RPMI7951 (cell line): Measurements from ENCODE around the gene MTMR11. TPM values are rescaled to one million over a fixed set of nuclear protein-coding genes. Genes with fewer than 3 reads are reported as not detected.

Source experiments
- DNase-seq: peaks from one replicate; pipeline ENCODE4 v3.0.0-alpha.2; 2012; ENCODE audit warnings: low read depth
- total RNA-seq: library from RNA; depleted of rRNA; stranded (reverse); fragments of >200 nt; shearing (Covaris generic); gene quantifications from 2 replicates; pipeline ENCODE4 v1.2.3, GENCODE V29; 2014

The MTMR11 gene
- total RNA-seq, 1 experiment from 2014 or later = 6.1 TPM

DNA sequence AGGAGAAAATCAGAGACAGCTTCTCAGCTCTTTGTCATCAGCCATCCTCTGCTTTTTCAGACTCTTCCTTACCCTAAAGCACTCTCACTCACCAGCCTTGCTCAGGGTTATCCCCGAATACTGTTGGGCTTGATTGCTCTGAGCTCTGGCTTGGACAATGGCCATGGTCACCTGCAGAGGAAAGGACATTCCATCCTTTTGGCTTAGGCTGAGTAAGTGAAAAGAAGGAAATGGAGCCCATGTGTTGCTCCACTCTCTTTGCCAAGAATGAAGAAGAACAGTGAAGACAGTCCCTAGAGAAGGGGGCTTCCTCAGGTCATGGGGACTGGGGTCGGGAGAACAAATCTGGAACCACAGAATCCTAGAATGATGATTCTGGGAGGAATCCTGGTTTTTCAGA is 2.3 kb downstream of the MTMR11 start:
- no peak for DNase-seq

DNA sequence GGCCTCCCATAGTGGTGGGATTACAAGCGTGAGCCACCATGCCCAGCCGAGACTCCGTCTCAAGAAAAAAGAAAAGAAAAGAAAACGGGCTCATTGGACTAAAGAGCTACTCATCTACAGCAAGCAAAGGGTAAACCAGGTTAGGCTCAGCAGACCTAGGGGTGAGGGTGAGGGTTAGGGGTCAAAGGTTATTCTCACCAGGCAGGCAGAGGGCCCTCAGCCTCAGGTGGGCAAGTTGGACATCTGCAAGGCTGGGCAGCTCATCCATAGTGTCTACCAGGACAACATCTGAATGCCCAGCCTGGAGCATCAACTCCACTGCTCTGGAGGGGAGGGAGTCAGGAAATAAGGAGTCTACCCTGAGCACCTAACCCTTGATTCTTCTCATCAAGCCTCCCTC is 3.5 kb downstream of the MTMR11 start:
- no peak for DNase-seq

DNA sequence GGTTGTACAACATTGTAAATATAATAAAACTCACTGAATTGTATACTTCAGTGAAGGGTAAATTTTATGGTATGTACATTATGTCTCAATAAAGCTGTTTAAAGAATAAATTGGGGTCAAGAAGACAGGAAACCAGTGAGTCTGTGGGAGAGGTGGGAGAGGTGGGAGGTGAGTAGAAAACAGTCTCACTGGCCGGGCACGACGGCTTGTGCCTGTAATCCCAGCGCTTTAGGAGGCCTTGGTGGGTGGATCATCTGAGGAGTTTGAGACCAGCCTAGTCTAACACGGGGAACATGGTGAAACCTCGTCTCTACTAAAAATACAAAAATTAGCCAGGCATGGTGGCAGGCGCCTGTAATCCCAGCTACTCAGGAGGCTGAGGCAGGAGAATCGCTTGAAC is 4.2 kb downstream of the MTMR11 start:
- DNase-seq = no peak

DNA sequence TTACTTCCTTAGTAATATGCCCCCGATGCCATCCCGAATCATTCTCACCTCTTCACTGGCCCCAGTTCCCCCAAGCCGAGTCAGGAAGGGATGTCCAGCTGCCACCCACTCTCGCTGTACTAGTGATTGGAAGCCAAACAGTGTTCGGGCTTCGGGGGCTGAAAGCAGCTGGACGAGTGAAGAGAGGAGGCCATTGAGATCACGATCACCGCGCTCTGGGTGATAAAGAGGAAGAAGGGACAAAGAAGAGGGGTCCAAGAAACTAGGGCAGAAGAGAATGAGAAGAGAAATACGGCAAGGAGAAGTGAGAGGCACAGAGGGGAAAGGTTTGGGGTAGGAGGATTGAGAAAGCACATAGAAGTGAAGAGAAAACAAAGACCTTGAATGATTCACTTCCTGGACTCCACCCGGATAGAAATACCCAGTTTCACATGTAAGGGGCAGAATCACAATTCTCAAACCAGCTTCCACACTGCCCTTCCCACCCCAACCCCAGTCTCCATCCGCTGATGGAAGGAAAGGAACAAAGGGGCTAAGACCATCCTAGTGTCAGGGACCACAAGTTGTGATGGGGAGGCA is 5.4 kb downstream of the MTMR11 start:
- no peak for DNase-seq

DNA sequence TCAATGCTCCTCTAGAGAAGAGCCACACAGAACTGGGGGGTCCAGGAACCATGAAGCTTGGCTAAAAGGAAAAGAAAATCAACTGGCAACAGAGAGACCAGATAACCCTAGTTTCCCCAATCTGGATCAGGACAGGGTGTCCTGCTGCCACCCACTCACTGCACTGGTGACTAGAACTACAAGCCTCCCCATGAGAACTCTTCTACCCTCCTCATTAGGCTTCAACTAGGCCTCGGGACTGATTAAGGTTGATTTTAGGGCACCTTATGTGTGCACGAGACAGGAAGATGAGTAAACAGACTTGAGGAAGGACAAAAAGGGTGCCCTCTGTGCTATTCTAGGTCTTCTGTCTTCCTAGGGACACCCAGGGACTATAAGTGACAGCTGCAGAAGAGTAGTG is 6.8 kb downstream of the MTMR11 start:
- no peak for DNase-seq

DNA sequence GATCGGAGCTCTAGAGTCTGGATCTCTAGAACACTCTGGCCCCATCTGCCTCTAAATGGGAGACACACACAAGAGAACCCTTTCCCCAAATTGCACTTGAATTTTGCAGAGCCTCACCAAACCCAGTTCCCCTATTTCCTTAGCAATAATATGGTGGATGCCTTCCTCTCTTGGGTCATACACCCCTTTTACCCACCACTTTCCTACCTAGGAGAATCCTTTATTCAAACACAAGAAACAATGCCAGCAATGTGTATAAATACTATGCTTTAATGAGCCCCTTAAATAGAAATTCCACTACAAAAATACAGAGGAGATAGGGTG is 8.3 kb downstream of the MTMR11 start:
- DNase-seq = no peak

DNA sequence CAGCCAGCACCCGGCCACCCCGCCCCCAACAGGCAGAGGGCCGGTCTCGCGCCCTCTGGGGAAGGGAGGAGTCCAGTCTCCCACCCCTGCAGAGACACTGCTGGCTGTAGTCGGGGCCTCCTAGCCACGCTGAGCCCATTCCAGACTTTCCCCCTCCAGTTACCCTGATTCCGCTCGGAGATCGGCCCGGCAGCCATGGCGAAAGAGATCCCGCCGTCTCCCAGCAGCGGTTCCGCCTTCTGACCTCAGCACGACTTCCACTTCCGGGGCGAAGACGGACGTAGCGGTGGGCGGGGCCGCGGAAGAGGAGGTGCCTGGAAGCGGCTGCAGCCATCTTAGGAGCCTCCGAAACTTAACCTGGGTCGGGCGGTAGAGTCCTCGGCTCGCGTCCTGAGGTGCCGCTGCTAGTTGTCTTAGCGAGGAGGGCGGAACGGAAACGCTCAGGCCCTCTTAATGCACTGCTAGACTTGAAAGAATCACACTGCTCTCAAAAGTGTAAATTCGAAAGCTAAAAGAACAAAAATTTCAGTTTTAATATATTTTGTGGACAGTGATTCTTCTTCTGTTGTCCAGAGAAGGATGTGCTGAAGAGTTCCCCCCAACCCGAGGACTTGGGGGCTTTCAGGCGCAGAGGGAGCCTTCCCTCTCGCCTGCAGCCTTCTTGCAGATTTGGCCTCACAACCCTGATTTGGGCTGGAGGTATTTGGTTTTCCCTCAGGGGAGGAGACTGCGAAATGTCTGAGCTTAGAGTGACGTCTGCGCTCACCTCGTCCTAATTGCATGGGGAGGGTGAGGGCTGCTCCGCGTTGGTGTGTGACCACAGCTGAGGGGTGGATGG is 8.9 kb downstream of the MTMR11 start, which contains the start of gene SF3B4:
SF3B4 (minus strand) TSS at position 241 of the 838 bp plus-strand sequence; CDS start at position 197, 44 bp downstream.
- DNase-seq = peak; percentile 89

DNA sequence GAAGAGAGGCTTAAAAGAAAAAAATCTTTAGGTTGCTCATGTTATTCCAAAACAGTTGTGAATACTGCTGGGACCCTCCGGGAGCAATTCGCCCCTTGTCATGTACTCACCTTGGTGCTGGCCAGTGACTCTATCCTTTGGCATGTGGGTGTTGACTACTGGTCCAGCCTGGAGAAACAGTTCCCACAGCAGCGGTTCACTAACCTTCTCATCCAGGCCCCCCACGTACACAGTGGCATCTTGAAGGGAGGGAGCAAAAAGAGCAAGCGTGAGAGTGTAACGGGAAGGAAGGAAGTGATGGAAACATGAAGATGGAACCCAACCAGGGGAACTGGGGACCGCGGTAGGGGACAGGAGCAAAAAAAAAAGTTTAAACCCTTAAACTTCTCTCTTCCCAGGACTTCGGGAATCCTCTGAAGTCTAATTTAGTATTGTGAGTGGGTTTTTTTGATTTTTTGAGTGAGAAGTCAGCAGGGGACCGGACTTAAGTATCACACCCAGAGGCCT is 9.6 kb downstream of the MTMR11 start:
- DNase-seq = no peak

DNA sequence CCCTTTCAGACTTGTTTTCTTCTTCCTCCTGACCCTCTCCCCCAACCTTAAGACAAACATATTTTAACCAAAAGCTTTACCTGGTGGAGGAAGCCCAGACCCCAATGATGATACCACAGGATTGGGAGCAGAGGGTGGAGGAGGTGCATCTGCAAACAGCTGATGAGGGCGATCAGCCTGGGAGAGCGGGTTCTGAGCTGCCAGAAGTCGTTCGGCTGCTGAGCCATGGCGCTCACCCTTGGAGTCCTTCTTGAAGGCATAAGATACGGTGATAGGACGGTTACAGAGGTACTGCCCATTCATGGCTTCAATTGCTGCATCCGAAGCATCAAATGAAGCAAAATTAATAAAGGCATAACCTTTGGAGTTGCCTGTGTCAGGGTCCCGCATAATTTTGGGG is 10.4 kb downstream of the MTMR11 start:
- no peak for DNase-seq

DNA sequence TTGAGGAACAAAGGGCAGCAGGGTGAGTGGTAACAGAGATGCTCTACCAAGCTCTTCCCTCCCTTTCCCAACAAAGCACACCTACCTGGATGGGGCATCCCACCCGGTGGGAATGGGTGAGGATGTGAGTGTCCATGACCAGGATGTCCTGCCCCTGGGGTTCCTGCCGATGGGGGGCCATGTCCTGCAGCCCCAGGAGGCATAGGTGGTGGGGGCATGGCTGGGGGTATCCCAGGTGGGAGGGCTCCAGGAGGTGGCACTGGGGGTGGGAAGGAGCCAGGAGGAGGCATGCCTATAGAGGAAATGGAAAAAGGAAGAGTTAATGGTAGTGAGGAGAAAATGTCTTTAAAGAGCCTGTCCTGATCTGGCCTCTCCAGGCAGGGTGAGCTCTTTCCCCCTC is 10.9 kb downstream of the MTMR11 start:
- no peak for DNase-seq

DNA sequence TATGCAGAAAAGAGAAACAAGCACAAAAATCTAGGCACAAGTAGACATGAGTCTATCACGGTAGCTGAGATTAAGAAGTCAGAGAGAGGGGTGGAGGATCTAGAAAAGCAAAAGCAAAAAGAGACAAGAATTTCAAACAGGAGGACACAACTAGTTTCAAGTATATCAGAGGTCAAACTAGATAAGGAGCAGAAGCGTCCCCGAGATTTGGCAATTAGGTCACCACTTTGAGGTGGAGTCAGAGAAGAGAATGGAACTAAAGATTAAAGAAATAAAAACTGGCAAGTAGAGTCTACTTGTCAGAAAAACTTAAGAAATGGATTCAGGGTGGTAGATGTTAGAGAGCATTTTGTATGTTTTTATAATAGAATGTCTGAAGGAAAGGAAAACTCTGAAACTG is 11.3 kb downstream of the MTMR11 start:
- no peak for DNase-seq

DNA sequence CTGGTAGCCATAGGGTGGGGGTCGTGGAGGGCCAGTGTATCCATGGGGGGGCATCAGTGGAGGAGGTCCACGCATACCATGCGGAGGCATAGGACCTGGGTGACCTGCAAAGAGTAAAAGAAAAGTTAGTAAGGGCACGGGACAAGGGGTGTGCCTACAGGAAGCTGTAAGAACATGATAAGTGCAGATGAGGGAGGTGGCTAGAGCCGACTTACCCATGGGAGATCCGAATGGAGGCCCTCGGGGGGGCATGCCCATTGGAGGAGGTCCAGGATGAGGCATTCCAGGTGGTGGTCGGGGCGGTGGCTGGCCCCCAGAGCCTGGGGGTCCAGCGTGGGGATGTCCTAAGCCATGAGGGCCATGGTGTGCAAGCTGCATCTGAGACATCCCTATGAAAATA is 13.1 kb downstream of the MTMR11 start:
- DNase-seq = no peak

DNA sequence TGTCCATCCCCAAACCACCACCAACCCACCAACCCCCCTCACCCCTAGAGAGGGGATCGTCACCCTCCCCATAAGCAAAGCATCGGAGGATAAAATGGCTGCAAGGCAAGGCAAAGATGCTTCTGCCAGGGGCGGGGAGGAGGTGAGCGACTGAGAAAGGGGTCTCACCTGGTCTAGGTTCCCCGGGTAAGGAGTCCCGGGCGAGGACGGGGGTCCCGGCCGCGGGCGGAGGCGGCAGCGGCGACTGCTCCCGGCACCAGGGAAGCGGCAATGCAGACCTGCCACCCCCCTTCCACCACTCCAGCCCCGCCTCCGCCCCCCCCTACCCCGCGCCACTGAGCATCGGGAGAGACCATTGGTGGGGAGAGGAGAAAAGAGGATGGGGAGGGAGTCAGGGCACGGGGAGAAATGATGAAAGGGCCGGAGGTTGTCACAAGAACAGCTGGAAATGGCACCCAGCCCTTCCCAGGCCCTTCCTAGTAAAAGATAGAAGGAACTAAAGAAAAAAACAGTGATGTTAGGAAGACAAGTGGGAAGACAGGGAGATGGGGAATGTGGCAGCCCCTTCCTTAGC is 19.0 kb downstream of the MTMR11 start, which contains the start of gene SV2A:
SV2A (minus strand) TSS at position 274 of the 574 bp plus-strand sequence. CDS start 4,004 bp downstream, outside the sequence.
- peak; percentile 74 for DNase-seq

DNA sequence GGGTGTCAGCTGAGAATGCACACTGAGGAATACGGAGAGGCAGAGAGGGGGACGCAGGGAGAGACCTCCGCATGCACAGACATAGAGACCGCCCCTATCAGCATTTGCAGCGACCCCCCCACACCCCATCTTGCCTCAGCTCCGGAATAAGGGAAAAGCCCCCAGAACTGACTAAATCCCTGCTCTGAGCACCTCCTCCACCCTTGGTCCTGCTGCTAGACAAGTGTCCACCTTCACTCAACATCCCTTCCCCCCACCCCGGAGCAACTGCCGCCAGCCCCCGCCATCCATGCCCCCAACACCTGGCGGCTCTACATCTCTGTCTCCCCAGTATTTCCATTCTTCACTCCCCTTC is 19.8 kb downstream of the MTMR11 start:
- no peak for DNase-seq

DNA sequence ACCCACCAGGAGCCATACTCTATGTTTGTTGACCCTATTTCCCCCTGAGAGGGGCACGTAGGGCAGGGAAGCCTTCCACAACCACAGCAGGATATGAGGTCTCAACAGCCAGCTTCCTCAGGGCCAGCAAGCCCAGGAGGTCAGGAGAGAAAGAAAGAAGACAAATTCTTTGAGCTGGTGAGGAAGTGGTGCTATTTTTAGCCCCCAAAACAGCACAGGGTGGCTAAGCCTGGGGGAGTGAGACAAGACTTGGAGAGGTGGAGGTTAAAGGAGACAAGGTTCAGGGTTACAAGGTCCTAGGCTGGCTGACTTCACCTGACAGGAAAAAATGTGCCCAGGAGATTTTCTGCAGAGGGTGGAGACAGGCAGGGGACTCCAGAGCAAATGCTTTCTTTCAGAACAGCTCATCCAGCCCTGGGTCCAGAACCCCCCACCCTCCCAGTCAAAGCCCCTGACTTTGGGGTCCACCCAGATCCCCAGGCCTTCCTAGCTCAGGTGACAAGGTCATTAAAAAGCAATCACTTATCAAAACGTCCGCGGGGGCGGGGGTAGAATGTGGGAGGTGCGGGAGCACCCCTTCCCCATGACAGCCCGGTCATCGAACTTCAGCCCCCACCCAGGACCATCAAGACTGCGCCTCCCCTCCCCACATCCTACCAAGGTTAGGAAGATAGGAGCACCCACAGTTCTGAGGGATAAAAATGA is 20.3 kb downstream of the MTMR11 start:
- DNase-seq = no peak

DNA sequence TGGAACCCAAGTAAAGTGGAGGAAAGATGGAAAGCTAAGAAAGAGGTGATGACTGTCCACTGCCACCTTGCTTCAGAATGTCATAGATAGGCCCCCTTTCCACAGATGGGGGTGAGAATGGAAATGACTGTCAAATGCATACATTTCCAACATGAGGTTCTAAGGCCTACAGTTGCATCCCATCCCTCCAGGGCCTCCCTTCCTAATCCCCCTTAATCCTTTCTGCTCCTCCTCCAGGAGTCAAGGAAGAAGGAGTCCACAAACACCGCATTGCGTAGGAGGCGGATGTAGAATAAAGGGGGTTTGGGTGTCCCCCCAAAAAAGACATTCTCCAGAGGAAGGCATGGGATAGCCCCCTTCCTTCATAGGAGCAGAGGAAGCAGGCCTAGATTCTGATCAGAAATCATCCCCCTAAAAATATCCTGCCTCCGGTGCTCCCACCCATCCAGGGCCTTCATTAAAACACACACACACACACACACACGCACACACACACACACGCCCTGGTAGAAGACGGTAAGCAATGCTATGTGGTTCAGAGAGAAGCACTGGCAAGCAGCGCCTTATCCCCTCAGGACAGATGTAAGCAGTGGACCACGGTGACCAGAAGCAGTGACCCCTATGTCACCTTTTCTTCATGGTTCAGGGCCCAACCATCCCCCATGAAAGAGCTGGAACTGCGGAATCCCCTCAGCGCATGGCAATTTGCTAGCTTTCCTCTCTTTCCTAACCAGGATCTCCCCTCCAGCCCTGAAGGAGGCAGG is 21.1 kb downstream of the MTMR11 start:
- DNase-seq = peak; percentile 15

DNA sequence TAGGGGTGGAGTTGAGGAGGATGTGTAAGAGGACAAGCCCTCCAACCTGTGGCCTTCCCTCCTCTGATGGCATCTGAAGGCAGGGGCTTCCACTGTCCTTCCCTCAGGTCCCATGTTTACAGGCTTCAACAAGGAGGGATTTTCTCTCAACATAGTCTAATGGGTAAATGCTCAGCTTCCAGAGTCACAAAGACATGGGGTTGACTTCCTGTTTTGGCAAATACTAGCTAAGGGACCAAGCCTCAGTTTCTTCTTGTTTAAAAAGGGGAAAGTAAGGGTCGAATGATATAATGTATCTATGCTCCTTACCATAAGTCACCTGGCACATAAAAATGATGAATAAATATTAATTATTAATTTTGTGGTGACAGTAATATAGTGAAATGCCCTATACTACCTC is 22.1 kb downstream of the MTMR11 start:
- DNase-seq = no peak

DNA sequence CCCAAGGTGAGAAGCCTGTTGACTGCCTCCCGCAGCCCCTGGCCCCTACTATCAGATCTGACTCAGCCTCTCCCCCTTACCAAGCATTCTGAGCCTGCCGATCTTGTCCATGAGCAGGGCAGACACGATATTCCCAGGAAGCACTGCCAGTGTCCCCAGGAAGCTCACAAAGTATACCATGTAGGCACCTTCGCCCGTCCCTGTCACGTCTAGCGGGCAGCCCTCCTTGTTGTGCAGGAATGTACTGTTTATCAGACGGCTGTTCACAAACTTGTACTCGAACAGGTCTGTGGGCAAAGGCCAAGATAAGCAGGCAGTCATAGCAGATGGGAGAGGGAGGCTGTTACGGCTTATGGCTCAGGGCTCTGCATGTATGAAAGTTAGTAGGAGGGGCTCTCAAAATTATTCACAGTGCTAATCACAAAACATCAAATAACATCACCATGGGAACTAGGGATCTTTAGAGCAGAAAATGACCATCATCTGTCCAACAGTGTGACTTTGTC is 30.1 kb downstream of the MTMR11 start:
- DNase-seq = no peak

DNA sequence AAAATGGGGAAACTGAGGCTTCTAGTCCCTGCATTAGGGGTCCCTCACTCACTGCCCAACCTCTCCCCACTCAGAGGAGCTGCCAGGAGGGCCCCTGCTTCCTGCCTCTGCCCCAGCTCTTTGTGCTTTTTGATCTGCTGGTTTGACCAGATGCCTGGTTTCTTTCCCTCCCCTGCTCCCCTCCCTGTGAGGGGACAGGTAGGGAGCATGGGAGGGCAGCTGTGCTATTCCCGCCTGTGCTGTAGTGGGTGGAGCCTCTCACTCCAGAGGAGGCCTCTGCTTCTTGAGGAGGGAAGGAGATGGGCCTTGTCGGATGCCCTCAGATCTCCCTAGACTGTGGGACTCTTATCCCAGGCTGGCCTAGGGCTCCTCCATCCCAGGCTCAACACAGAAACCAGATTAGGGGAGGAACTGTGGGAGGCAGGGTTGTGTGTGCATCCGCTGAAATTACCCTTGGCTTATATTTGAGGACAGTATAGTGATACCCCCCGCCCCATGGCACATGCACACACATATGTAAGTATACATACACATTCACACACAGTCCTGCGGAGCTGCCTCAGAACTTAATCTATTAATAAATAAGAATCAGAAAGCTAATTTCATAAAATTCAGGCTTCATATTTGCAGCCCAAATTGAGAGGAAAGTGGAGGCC is 32.7 kb downstream of the MTMR11 start:
- DNase-seq = no peak

DNA sequence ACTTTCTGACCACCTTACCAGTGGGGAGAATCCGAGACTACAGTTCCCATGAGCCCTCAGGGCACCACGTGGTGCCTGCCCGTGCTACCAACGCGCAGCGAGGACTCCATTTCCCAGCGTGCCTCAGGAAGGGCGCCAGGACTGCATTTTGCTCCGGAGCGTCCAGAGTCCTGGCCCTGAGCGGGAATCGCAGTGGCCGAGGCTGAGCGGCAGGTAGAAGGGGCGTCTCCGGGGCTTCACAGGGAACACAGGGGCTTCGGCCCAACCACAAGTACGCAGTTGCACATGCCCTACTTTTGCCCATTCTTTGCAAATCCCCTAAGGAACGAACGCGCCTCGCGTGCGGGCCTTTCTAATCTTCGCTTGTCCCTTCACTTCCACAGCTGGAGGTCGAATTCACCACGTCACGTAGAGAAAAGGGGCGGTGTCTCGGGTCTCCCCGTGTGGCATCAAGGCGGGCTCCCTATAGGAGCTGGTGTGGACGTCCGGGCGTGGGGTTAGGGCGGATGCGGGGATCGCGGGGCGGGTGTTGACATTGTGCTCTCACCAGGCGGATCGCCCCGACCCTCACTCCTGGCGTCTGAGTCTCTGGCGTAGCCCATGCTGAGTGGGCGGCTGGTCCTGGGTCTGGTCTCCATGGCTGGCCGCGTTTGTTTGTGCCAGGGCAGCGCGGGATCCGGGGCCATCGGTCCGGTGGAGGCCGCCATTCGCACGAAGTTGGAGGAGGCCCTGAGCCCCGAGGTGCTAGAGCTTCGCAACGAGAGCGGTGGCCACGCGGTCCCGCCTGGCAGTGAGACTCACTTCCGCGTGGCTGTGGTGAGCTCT is 37.0 kb downstream of the MTMR11 start, which contains the start of gene BOLA1:
BOLA1 (plus strand) TSS at position 109 of the 825 bp plus-strand sequence; CDS start at position 601, 492 bp downstream.
- peak; percentile 91 for DNase-seq
